HepG2 (cell line): ENCODE measurements around the gene OR2S2. TPM values are rescaled to one million over a fixed set of nuclear protein-coding genes. Genes with fewer than 3 reads are reported as not detected.

Source experiments
- DPF2 ChIP-seq: sonication (generic); formaldehyde crosslinking; IDR thresholded peaks from 2 replicates; pipeline ENCODE4 v1.4.0; 2020; ENCODE audit warnings: mild to moderate bottlenecking, low read depth, missing genetic modification reagents, borderline replicate concordance
- FOXM1 ChIP-seq: sonication (generic); formaldehyde crosslinking; IDR thresholded peaks from 2 replicates; pipeline ENCODE4 v1.5.0; 2020; ENCODE audit warnings: missing genetic modification reagents
- NCOR1 ChIP-seq: fragments of 200-600 bp; sonication (generic); IDR thresholded peaks from 2 replicates; pipeline ENCODE4 v1.7.0; 2017; ENCODE audit warnings: antibody characterized with exemption, low read length, borderline replicate concordance
- NFKBIZ ChIP-seq: IDR thresholded peaks from 2 replicates; pipeline ENCODE4 v1.6.1; 2018; ENCODE audit warnings: missing genetic modification reagents, missing compliant biosample characterization
- NR3C1 ChIP-seq: sonication (generic); formaldehyde crosslinking; IDR thresholded peaks from 2 replicates; pipeline ENCODE4 v1.4.0; 2020; ENCODE audit warnings: missing genetic modification reagents
- PRDM4 ChIP-seq: sonication (generic); formaldehyde crosslinking; IDR thresholded peaks from 2 replicates; pipeline ENCODE4 v1.9.0; 2021; ENCODE audit warnings: missing genetic modification reagents, borderline replicate concordance
- SNAPC5 ChIP-seq: sonication (generic); formaldehyde crosslinking; IDR thresholded peaks from 2 replicates; pipeline ENCODE4 v1.8.1; 2023; ENCODE audit warnings: mild to moderate bottlenecking, missing genetic modification reagents, borderline replicate concordance
- TBP ChIP-seq: sonication (generic); formaldehyde crosslinking; IDR thresholded peaks from 2 replicates; pipeline ENCODE4 v1.5.0; 2020; ENCODE audit warnings: missing genetic modification reagents
- TCF7 ChIP-seq: sonication (generic); IDR thresholded peaks from 2 replicates; pipeline ENCODE4 v1.6.1; 2016; ENCODE audit warnings: antibody characterized with exemption, low read depth
- THAP11 ChIP-seq: IDR thresholded peaks from 2 replicates; pipeline ENCODE4 v1.6.1; 2016; ENCODE audit warnings: missing biosample characterization, missing genetic modification reagents
- ZBTB34 ChIP-seq: sonication (generic); formaldehyde crosslinking; IDR thresholded peaks from 2 replicates; pipeline ENCODE4 v1.8.0; 2022; ENCODE audit warnings: mild to moderate bottlenecking, missing genetic modification reagents
- ZBTB40 ChIP-seq, 2 experiments: fragments of 450-650 bp in 1 of 2; sonication (generic) in 1 of 2; formaldehyde crosslinking in 1 of 2; IDR thresholded peaks; 2 replicates each; pipeline versions ENCODE4 v1.6.1 to v1.8.0; 2016 to 2022; ENCODE audit warnings: antibody characterized with exemption in 1 of 2, mild to moderate bottlenecking in 1 of 2, missing genetic modification reagents in 1 of 2
- ZNF264 ChIP-seq: sonication (generic); formaldehyde crosslinking; IDR thresholded peaks from 2 replicates; pipeline ENCODE4 v1.4.0; 2020; ENCODE audit warnings: missing genetic modification reagents
- ZNF317 ChIP-seq: sonication (generic); formaldehyde crosslinking; IDR thresholded peaks from 2 replicates; pipeline ENCODE4 v1.5.0; 2020; ENCODE audit warnings: mild to moderate bottlenecking, missing genetic modification reagents
- ZNF549 ChIP-seq: sonication (generic); formaldehyde crosslinking; IDR thresholded peaks from 2 replicates; pipeline ENCODE4 v1.5.0; 2020; ENCODE audit warnings: missing genetic modification reagents
- polyA plus RNA-seq, 8 experiments: library from polyadenylated mRNA; depleted of rRNA in 3 of 8; stranded (reverse) in 7 of 8; unstranded in 1 of 8; fragments of >200 nt; fragmentation: Illumina TruSeq in 4 of 8; extraction: Trizol in 4 of 8; gene quantifications; 2 replicates each; pipeline versions ENCODE4 v1.2.1 to v1.2.3, GENCODE V29; 2011 to 2016; ENCODE audit warnings: low read depth in 4 of 8, missing spikeins in 1 of 8, mixed read lengths in 1 of 8; ENCODE audit not compliant: insufficient read depth in 1 of 8
- total RNA-seq, 5 experiments: library from RNA; depleted of rRNA; stranded (reverse); fragments of >200 nt; fragmentation: Illumina TruSeq; extraction: Trizol; gene quantifications; 2 replicates each; pipeline ENCODE4 v1.2.3, GENCODE V29; 2016; ENCODE audit warnings: low read depth in 1 of 5

OR2S2 gene
- total and polyA plus RNA-seq, 2 of the 13 experiments (the other 11 are each of a cell fraction or from before 2014, with no cell fraction given): not detected

- no peak for TF ChIP-seq ZBTB40 (IDR thresholded peaks at IDR 0.05)
- no peak for TF ChIP-seq ZBTB40 (CRISPR knock-in tag; IDR thresholded peaks at IDR 0.05)
- no peak for TF ChIP-seq NR3C1 (CRISPR knock-in tag)
- no peak for TF ChIP-seq ZNF264 (CRISPR knock-in tag)
- TF ChIP-seq DPF2 (CRISPR knock-in tag): peak; percentile 13; the same call in 1 of the 2 replicates
- no peak for TF ChIP-seq THAP11 (CRISPR knock-in tag)
- no peak for TF ChIP-seq TCF7
- no peak for TF ChIP-seq TBP (CRISPR knock-in tag)
- no peak for TF ChIP-seq SNAPC5
- TF ChIP-seq PRDM4 (CRISPR knock-in tag): no peak
- TF ChIP-seq ZBTB34 (CRISPR knock-in tag): no peak
- TF ChIP-seq FOXM1 (CRISPR knock-in tag): no peak
- TF ChIP-seq ZNF317 (CRISPR knock-in tag): no peak
- TF ChIP-seq ZNF549 (CRISPR knock-in tag): no peak
- no peak for TF ChIP-seq NFKBIZ
- TF ChIP-seq NCOR1: peak; percentile 56; the same call in 1 of the 2 replicates
Observed at GRCh38 chr9:35920051-35920620, 37.8 kb downstream of the OR2S2 start (continued).
